BLaER1 (cell line): ENCODE measurements around the gene ZNF700.

ENCODE experiments used
- H3K27ac ChIP-seq: shearing (Covaris generic); formaldehyde crosslinking; 2 replicates; pipeline ENCODE4 v1.8.1; 2022
- H3K27me3 ChIP-seq: shearing (Covaris generic); formaldehyde crosslinking; 2 replicates; pipeline ENCODE4 v1.8.1; 2022
- H3K36me3 ChIP-seq: shearing (Covaris generic); formaldehyde crosslinking; 2 replicates; pipeline ENCODE4 v1.8.1; 2022
- H3K4me1 ChIP-seq: shearing (Covaris generic); formaldehyde crosslinking; 2 replicates; pipeline ENCODE4 v1.8.1; 2022
- H3K4me2 ChIP-seq: shearing (Covaris generic); formaldehyde crosslinking; 2 replicates; pipeline ENCODE4 v1.8.1; 2022
- H3K4me3 ChIP-seq: shearing (Covaris generic); formaldehyde crosslinking; 2 replicates; pipeline ENCODE4 v1.8.1; 2022
- H3K9ac ChIP-seq: shearing (Covaris generic); formaldehyde crosslinking; 2 replicates; pipeline ENCODE4 v1.8.1; 2022
- H3K9me3 ChIP-seq: shearing (Covaris generic); formaldehyde crosslinking; 2 replicates; pipeline ENCODE4 v1.8.1; 2022
- H4K20me1 ChIP-seq: shearing (Covaris generic); formaldehyde crosslinking; 2 replicates; pipeline ENCODE4 v1.8.1; 2022
- Cebpa-rat ChIP-seq: shearing (Covaris generic); IDR thresholded peaks from 2 replicates; pipeline ENCODE4 v1.8.1; 2022

Gene ZNF700

GRCh38 chr19:11964858-11965645 is 40.1 kb downstream of the ZNF700 start, which contains the start of gene ZNF763:
TSS of gene ZNF763 (plus strand) at chr19:11965040. CDS start at chr19:11965209, 169 bp downstream.
- Histone ChIP-seq H4K20me1 (no peaks in the 10 kb centered on the region), H3K27me3 (peaks cover 6% of the 10 kb centered on the region; the same call in 1 of the 2 replicates), H3K9me3 (peaks cover 25% of the 10 kb centered on the region; the same call in 1 of the 2 replicates), H3K27ac (peak within 1 kb of the TSS; percentile 85), H3K4me2 (peak within 1 kb of the TSS; percentile 92), H3K9ac (peak within 1 kb of the TSS; percentile 84), H3K4me3 (peak within 1 kb of the TSS; percentile 81), H3K4me1 (peaks cover 28% of the 10 kb centered on the region), H3K36me3 (peaks cover 23% of the 10 kb centered on the region; the same call in 1 of the 2 replicates)
- no peak for TF ChIP-seq Cebpa-rat

- Histone ChIP-seq H3K9ac (no peak overlapping the region), H3K36me3 (peaks cover 21% of the 10 kb centered on the region; the same call in 1 of the 2 replicates), H3K27ac (no peak overlapping the region)
Observed at GRCh38 chr19:11970174-11970573, 45.3 kb downstream of the ZNF700 start.

DNA sequence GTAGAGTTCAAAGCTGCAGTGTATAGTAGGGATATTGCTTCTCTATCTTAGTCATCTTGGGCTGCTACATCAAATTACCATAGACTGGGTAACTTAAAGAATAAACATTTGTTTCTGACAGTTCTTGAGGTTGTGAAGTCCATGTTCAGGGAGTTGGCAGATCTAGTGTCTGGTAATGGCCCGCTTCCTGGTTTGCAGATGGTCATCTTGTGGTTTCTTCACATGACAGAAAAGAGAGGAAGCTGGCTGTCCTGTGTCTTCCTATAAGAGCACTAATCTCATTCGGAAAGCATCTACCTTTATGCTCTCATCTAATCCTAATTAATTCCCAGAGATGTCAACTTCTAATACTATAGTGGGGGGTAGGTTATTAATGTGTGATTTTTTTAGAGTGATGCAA is 46.1 kb downstream of the ZNF700 start:
- H3K9ac ChIP-seq = no peak overlapping the region
- H3K4me1 ChIP-seq = peaks cover 6% of the 10 kb centered on the region; the same call in 1 of the 2 replicates
- H3K27me3 ChIP-seq = no peaks in the 10 kb centered on the region
- no peak overlapping the region for H3K4me3 ChIP-seq
- peaks cover 51% of the 10 kb centered on the region for H3K9me3 ChIP-seq
- no peak for TF ChIP-seq Cebpa-rat
- peaks cover 28% of the 10 kb centered on the region for H3K36me3 ChIP-seq
- H3K27ac ChIP-seq = no peak overlapping the region
- H3K4me2 ChIP-seq = no peak overlapping the region
- H4K20me1 ChIP-seq = no peaks in the 10 kb centered on the region

More at GRCh38 chr19:11970174-11970573, 45.3 kb downstream of the ZNF700 start:
- Histone ChIP-seq H3K4me2 (no peak overlapping the region), H3K9me3 (peaks cover 42% of the 10 kb centered on the region), H3K27me3 (peaks cover 3% of the 10 kb centered on the region; the same call in 1 of the 2 replicates), H4K20me1 (no peaks in the 10 kb centered on the region), H3K4me3 (no peak overlapping the region), H3K4me1 (peaks cover 15% of the 10 kb centered on the region)
- TF ChIP-seq Cebpa-rat = no peak

DNA sequence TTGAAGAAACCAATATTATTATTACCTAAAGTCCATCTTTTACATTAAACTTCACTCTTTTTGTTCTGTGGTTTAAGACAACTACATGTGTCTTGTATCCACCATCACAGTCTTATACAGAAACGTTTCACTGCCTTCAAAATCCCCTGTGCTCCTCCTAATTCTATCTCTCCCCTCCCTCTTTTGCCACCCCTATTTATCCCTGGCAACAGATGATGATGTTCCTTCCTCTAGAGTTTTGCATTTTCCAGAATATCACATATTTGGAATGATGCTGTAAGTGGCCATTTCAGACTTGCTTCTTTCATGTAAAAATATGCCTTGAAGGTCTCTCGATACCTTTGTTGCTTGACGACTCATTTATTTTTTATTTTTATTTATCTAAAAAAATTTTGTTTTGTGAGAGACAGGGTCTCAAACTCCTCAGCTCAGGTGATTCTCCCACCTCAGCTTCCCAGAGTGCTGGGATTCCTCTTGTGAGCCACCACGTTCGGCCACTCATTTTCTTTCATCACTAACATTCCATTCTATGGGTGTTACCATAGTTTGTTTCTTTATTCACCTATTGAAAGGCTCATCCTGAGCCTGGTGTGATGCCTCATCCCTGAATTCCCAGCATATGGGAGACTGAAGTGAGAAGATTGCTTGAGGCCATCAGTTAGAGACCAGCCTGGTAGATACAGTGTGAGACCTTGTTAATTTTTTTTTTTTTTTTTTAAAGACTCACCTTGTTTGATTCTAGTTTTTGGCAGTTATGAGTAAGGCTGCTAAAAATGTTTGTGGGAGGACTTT is 48.3 kb downstream of the ZNF700 start:
- no peaks in the 10 kb centered on the region for H3K4me1 ChIP-seq
- H3K9me3 ChIP-seq = peaks cover 60% of the 10 kb centered on the region
- peaks cover 50% of the 10 kb centered on the region for H3K36me3 ChIP-seq
- no peak overlapping the region for H3K4me3 ChIP-seq
- H4K20me1 ChIP-seq = no peaks in the 10 kb centered on the region
- no peak overlapping the region for H3K4me2 ChIP-seq
- no peaks in the 10 kb centered on the region for H3K27me3 ChIP-seq
- TF ChIP-seq Cebpa-rat = no peak
- no peak overlapping the region for H3K27ac ChIP-seq
- no peak overlapping the region for H3K9ac ChIP-seq

DNA sequence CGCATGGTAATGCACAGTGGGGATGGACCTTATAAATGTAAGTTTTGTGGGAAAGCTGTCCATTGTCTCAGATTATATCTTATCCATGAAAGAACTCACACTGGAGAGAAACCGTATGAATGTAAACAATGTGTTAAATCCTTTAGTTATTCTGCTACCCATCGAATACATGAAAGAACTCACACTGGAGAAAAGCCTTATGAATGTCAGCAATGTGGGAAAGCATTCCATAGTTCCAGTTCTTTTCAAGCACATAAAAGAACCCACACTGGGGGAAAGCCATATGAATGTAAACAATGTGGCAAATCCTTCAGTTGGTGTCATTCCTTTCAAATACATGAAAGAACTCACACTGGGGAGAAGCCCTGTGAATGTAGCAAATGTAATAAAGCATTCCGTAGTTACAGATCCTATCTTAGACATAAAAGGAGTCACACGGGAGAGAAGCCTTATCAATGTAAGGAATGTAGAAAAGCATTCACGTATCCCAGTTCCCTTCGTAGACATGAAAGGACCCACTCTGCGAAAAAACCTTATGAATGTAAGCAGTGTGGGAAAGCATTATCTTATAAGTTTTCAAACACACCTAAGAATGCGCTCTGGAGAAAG is 53.7 kb downstream of the ZNF700 start:
- peaks cover 91% of the 10 kb centered on the region for H3K9me3 ChIP-seq
- H3K4me2 ChIP-seq = no peak overlapping the region
- 0 out of 2 replicates have a peak overlapping the region, but pooled peaks have one; percentile 35 for H3K4me3 ChIP-seq
- H3K36me3 ChIP-seq = peaks cover 68% of the 10 kb centered on the region
- no peak for TF ChIP-seq Cebpa-rat
- no peak overlapping the region for H3K9ac ChIP-seq
- H3K4me1 ChIP-seq = no peaks in the 10 kb centered on the region; the same call in 1 of the 2 replicates
- H3K27ac ChIP-seq = no peak overlapping the region
- no peaks in the 10 kb centered on the region for H4K20me1 ChIP-seq
- no peaks in the 10 kb centered on the region for H3K27me3 ChIP-seq

GRCh38 chr19:11979527-11979926 is 54.6 kb downstream of the ZNF700 start:
- no peak overlapping the region for H3K27ac ChIP-seq
- H3K4me1 ChIP-seq = peaks cover 2% of the 10 kb centered on the region
- H4K20me1 ChIP-seq = no peaks in the 10 kb centered on the region
- peak overlapping the region; percentile 35 for H3K4me3 ChIP-seq
- peaks cover 68% of the 10 kb centered on the region for H3K36me3 ChIP-seq
- H3K4me2 ChIP-seq = no peak overlapping the region
- H3K27me3 ChIP-seq = no peaks in the 10 kb centered on the region
- peaks cover 100% of the 10 kb centered on the region for H3K9me3 ChIP-seq
- H3K9ac ChIP-seq = no peak overlapping the region
- TF ChIP-seq Cebpa-rat = no peak

DNA sequence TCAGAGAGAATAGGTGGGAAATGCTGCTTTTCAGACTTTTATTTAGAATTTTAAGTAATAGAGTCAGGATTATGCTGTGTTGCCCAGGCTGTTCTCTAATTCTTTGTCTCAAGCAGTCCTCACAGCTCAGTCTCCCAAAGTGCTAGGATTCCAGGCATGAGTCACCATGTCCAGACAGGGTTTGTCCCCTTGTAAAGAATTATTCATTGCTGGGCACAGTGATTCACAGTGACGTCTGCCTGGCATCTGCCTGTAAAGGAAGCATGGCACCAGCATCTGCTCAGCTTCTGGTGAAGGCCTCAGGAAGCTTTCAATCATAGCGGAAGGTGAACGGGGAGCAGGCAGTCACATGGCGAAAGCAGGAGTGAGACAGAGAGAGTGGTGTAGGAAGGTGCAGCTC is 57.6 kb downstream of the ZNF700 start:
- H3K36me3 ChIP-seq = peaks cover 40% of the 10 kb centered on the region
- no peak overlapping the region for H3K9ac ChIP-seq
- no peaks in the 10 kb centered on the region for H3K27me3 ChIP-seq
- H4K20me1 ChIP-seq = no peaks in the 10 kb centered on the region
- H3K4me2 ChIP-seq = no peak overlapping the region
- no peak overlapping the region for H3K4me3 ChIP-seq
- peaks cover 89% of the 10 kb centered on the region for H3K9me3 ChIP-seq
- peaks cover 12% of the 10 kb centered on the region for H3K4me1 ChIP-seq
- H3K27ac ChIP-seq = no peak overlapping the region; the same call in 1 of the 2 replicates
- TF ChIP-seq Cebpa-rat = no peak

DNA sequence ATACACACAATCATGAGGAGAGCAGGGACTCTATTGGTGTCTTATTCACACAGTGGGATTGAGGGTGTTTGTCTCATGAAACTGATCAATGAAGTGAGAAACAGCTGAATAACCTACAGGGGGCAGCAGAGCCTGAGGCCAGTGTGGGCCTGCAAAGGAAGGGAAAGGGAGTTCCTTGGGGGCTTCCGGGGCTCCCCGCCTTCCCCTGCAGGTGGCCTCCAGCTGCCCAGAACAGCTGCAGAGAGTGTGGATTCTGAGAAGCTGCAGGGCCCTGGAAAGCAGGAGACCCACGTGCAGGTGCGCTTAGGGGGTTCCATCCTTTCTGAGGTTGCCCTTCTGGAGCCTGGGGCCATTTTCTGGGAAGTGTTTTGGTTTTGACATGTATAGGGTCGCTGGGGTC is 60.1 kb downstream of the ZNF700 start:
- no peak overlapping the region for H3K4me3 ChIP-seq
- H3K4me1 ChIP-seq = peaks cover 20% of the 10 kb centered on the region
- no peak for TF ChIP-seq Cebpa-rat
- H3K4me2 ChIP-seq = peak overlapping the region; percentile 51
- H3K27me3 ChIP-seq = no peaks in the 10 kb centered on the region
- no peak overlapping the region for H3K27ac ChIP-seq
- no peak overlapping the region for H3K9ac ChIP-seq
- H3K9me3 ChIP-seq = peaks cover 68% of the 10 kb centered on the region
- H4K20me1 ChIP-seq = peaks cover 16% of the 10 kb centered on the region
- H3K36me3 ChIP-seq = peaks cover 25% of the 10 kb centered on the region

DNA sequence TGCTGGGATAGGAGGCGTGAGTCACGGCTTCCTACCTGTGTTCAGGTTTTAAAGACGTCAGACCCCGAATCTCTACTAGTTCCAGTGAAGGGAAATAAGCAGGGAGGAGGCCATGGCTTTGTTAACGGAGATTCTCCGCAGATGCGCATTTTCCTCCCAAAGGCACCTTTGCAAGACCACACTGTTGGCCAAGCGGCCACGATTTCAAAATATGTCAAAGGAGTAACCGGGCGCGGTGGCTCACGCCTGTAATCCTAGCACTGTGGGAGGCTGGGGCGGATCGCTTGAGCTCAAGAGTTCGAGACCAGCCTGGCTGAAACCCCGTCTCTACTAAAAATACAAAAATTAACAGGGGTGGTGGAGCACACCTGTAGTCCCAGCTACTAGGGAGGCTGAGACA is 61.8 kb downstream of the ZNF700 start:
- H3K4me3 ChIP-seq = no peak overlapping the region
- H3K4me2 ChIP-seq = peak overlapping the region; percentile 86; the same call in 1 of the 2 replicates
- no peak overlapping the region for H3K9ac ChIP-seq
- peaks cover 29% of the 10 kb centered on the region for H3K4me1 ChIP-seq
- peaks cover 27% of the 10 kb centered on the region for H3K36me3 ChIP-seq
- H3K9me3 ChIP-seq = peaks cover 67% of the 10 kb centered on the region
- no peaks in the 10 kb centered on the region for H3K27me3 ChIP-seq
- H4K20me1 ChIP-seq = peaks cover 33% of the 10 kb centered on the region
- no peak overlapping the region for H3K27ac ChIP-seq
- TF ChIP-seq Cebpa-rat = no peak
